Neural cell (in vitro differentiated cells): ENCODE results near the gene OSBPL8. TPM values are rescaled to one million over a fixed set of nuclear protein-coding genes. Genes with fewer than 3 reads are reported as not detected.

Experiments used
- H2AFZ ChIP-seq: fragments of 200-600, 300-800 bp; sonication (generic), shearing (Covaris generic); 2 replicates; pipeline ENCODE4 v1.6.0; 2014; ENCODE audit warnings: low read depth, mild to moderate bottlenecking, antibody characterized with exemption, low read length, moderate library complexity
- H3F3A ChIP-seq: fragments of 200-600 bp; shearing (Covaris generic); 2 replicates; pipeline ENCODE4 v1.6.1; 2016; ENCODE audit warnings: mild to moderate bottlenecking, moderate library complexity, mixed read lengths, antibody characterized with exemption, low read length; ENCODE audit not compliant: insufficient read depth, poor library complexity, severe bottlenecking
- H3K27ac ChIP-seq: fragments of 200-600, 300-800 bp; sonication (generic), shearing (Covaris generic); 2 replicates; pipeline ENCODE4 v1.5.1; 2014; ENCODE audit warnings: mild to moderate bottlenecking, low read length, moderate library complexity
- H3K27me3 ChIP-seq: fragments of 300-800, 200-600 bp; sonication (generic), shearing (Covaris generic); 2 replicates; pipeline ENCODE4 v1.6.0; 2014; ENCODE audit warnings: mild to moderate bottlenecking, low read depth, low read length, moderate library complexity; ENCODE audit not compliant: insufficient read depth
- H3K36me3 ChIP-seq: fragments of 300-800, 200-600 bp; sonication (generic), shearing (Covaris generic); 2 replicates; pipeline ENCODE4 v1.5.1; 2014; ENCODE audit warnings: mild to moderate bottlenecking, antibody characterized with exemption, low read length, moderate library complexity; ENCODE audit not compliant: insufficient read depth
- H3K4me2 ChIP-seq: fragments of 300-800, 200-600 bp; sonication (generic), shearing (Covaris generic); 2 replicates; pipeline ENCODE4 v1.6.0; 2014; ENCODE audit warnings: mild to moderate bottlenecking, low read length
- H3K4me3 ChIP-seq: fragments of 300-800, 200-600 bp; sonication (generic), shearing (Covaris generic); 2 replicates; pipeline ENCODE4 v1.5.1; 2014; ENCODE audit warnings: mild to moderate bottlenecking, low read length, moderate library complexity
- H3K79me2 ChIP-seq: fragments of 200-600 bp; shearing (Covaris generic); replicated peaks from 2 replicates; pipeline ENCODE4 v1.6.0; 2014; ENCODE audit warnings: mild to moderate bottlenecking, low read length, moderate library complexity; ENCODE audit not compliant: insufficient read depth
- H3K9ac ChIP-seq: fragments of 300-800, 200-600 bp; sonication (generic), shearing (Covaris generic); 2 replicates; pipeline ENCODE4 v1.6.1; 2016; ENCODE audit warnings: mild to moderate bottlenecking, low read length, mixed read lengths
- H3K9me2 ChIP-seq: fragments of 200-600 bp; shearing (Covaris generic); 2 replicates; pipeline ENCODE4 v1.6.1; 2016; ENCODE audit warnings: mild to moderate bottlenecking, low read length, mixed read lengths; ENCODE audit not compliant: insufficient read depth
- H3K9me3 ChIP-seq: fragments of 200-600, 300-800 bp; sonication (generic), shearing (Covaris generic); 2 replicates; pipeline ENCODE4 v1.6.1; 2016; ENCODE audit warnings: mild to moderate bottlenecking, mixed run types, low read length, moderate library complexity, mixed read lengths
- H4K20me1 ChIP-seq: fragments of 200-600 bp; shearing (Covaris generic); 2 replicates; pipeline ENCODE4 v1.6.1; 2016; ENCODE audit warnings: mild to moderate bottlenecking, mixed run types; ENCODE audit not compliant: insufficient read depth
- EP300 ChIP-seq: fragments of 450-650 bp; conservative IDR thresholded peaks from 2 replicates; pipeline ENCODE4 v1.6.1; 2014; ENCODE audit warnings: antibody characterized with exemption, mild to moderate bottlenecking, moderate library complexity; ENCODE audit not compliant: poor library complexity, severe bottlenecking
- EZH2 ChIP-seq: fragments of 200-600, 300-800 bp; shearing (Covaris generic), sonication (generic); IDR thresholded peaks from 2 replicates; pipeline ENCODE4 v1.6.1; 2014; ENCODE audit warnings: antibody characterized with exemption, low read length, borderline replicate concordance, mild to moderate bottlenecking; ENCODE audit not compliant: insufficient read depth, poor library complexity, severe bottlenecking
- MXI1 ChIP-seq: fragments of 450-650 bp; conservative IDR thresholded peaks from 2 replicates; pipeline ENCODE4 v1.6.1; 2014; ENCODE audit warnings: antibody characterized with exemption, mild to moderate bottlenecking; ENCODE audit not compliant: poor library complexity, severe bottlenecking
- POLR2AphosphoS5 ChIP-seq: IDR thresholded peaks from 2 replicates; pipeline ENCODE4 v1.6.1; 2012
- RAD21 ChIP-seq: fragments of 450-650 bp; conservative IDR thresholded peaks from 2 replicates; pipeline ENCODE4 v1.6.1; 2014; ENCODE audit warnings: antibody characterized with exemption, mild to moderate bottlenecking, moderate library complexity
- REST ChIP-seq: IDR thresholded peaks from 2 replicates; pipeline ENCODE4 v1.6.1; 2012; ENCODE audit warnings: borderline replicate concordance
- SMC3 ChIP-seq: fragments of 450-650 bp; conservative IDR thresholded peaks from 2 replicates; pipeline ENCODE4 v1.6.1; 2014; ENCODE audit warnings: antibody characterized with exemption, mild to moderate bottlenecking, moderate library complexity; ENCODE audit not compliant: poor library complexity
- TAF1 ChIP-seq: IDR thresholded peaks from 2 replicates; pipeline ENCODE4 v1.6.1; 2012; ENCODE audit warnings: low read depth
- polyA plus RNA-seq: library from polyadenylated mRNA; depleted of rRNA; stranded (reverse); fragments of >200 nt; gene quantifications from 2 replicates; pipeline ENCODE4 v1.2.3, GENCODE V29; 2014
- TF ChIP-seq, protein P1 (sequence below): fragments of 450-650 bp; IDR thresholded peaks from 2 replicates; pipeline ENCODE4 v1.5.1; 2014; ENCODE audit warnings: antibody characterized with exemption, mild to moderate bottlenecking, moderate library complexity; ENCODE audit not compliant: poor library complexity, severe bottlenecking

The OSBPL8 gene
- polyA plus RNA-seq, 1 donor from 2014 or later: 126 TPM

DNA sequence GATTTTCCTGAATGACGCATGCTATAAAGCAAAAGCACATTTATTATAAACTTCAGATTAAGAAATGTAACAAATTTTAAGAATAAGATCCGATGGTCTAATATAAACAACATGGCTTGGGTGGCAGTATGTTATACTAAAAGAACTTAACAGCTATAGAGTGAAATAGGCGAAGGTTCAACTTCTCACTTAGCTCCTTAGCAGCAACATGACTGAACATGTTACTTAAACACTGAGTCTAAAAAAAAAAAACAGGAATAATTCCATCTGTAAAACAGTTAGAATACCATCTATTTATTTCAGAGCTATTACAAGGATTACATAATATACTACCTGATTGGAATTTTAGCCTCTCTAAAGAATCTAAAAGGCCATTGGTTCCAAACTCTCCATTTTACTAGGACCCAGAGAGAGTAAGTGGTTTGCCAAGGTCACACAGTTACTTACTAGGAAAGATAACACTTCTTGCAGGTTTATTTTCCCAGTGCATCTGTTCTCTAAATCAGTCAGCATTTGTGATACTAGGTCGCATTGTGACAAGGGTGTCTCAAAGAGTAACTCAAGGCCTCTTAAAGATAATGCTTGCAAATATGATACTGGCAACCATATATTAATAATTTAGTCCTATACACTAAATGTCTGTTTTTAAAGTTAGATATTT lies 14.8 kb downstream of the OSBPL8 start:
- Histone ChIP-seq H3K4me2 (no peak overlapping the region), H3K4me3 (no peak overlapping the region), H3K27me3 (no peaks in the 10 kb centered on the region), H2AFZ (no peak overlapping the region), H4K20me1 (no peaks in the 10 kb centered on the region), H3K36me3 (no peaks in the 10 kb centered on the region), H3F3A (no peaks in the 10 kb centered on the region), H3K9me3 (no peaks in the 10 kb centered on the region), H3K27ac (no peak overlapping the region), H3K9me2 (no peaks in the 10 kb centered on the region), H3K9ac (no peak overlapping the region), H3K79me2 (peaks cover 66% of the 10 kb centered on the region)
- TF ChIP-seq REST (no peak), RAD21 (no peak), EP300 (no peak), POLR2AphosphoS5 (no peak), EZH2 (no peak), SMC3 (no peak), MXI1 (no peak), TAF1 (no peak)
- TF ChIP-seq, protein P1, sequence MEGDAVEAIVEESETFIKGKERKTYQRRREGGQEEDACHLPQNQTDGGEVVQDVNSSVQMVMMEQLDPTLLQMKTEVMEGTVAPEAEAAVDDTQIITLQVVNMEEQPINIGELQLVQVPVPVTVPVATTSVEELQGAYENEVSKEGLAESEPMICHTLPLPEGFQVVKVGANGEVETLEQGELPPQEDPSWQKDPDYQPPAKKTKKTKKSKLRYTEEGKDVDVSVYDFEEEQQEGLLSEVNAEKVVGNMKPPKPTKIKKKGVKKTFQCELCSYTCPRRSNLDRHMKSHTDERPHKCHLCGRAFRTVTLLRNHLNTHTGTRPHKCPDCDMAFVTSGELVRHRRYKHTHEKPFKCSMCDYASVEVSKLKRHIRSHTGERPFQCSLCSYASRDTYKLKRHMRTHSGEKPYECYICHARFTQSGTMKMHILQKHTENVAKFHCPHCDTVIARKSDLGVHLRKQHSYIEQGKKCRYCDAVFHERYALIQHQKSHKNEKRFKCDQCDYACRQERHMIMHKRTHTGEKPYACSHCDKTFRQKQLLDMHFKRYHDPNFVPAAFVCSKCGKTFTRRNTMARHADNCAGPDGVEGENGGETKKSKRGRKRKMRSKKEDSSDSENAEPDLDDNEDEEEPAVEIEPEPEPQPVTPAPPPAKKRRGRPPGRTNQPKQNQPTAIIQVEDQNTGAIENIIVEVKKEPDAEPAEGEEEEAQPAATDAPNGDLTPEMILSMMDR: no peak

DNA sequence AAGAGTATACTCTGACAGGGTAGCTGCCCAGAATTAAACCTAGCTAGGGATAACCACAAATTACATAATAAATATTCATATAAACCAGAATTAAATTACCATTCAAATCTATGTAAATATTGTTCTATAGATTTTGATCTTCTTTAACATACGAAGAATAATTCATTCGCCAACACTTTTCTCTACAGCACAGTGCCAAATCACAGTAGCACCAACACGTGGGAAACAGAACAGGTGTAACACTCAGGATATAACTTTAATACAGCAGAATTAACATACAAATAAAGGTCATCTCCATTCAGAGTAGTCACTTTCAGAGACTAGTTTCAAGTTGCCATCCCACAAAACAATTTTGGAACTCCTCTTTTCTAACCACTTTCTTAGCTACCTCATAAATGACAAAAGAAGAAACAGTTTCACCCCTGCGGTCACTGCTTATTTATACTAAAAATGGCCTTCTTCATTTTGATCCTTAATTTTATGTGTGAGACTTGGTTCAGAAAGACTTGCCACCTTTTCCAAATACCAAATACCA lies 15.7 kb downstream of the OSBPL8 start:
- H4K20me1 ChIP-seq: no peaks in the 10 kb centered on the region

More for the DNA sequence above, 15.7 kb downstream of the OSBPL8 start:
- H3K79me2 ChIP-seq: peaks cover 74% of the 10 kb centered on the region
- H3K9me2 ChIP-seq: no peaks in the 10 kb centered on the region
- no peak overlapping the region for H2AFZ ChIP-seq
- no peak overlapping the region for H3K9ac ChIP-seq
- H3F3A ChIP-seq: no peaks in the 10 kb centered on the region
- TF ChIP-seq POLR2AphosphoS5: no peak
- TF ChIP-seq, protein P1: no peak
- TF ChIP-seq TAF1: no peak
- H3K27ac ChIP-seq: no peak overlapping the region
- no peak overlapping the region for H3K4me3 ChIP-seq
- no peaks in the 10 kb centered on the region for H3K36me3 ChIP-seq
- H3K9me3 ChIP-seq: no peaks in the 10 kb centered on the region
- H3K4me2 ChIP-seq: no peak overlapping the region
- no peaks in the 10 kb centered on the region for H3K27me3 ChIP-seq
